WTC11 (cell line): ENCODE data around the gene CPLX3.

ENCODE experiments used
- ESRRA ChIP-seq: sonication (generic); formaldehyde crosslinking; IDR thresholded peaks from 2 replicates; pipeline ENCODE4 v1.8.1; 2022; ENCODE audit warnings: mild to moderate bottlenecking, missing genetic modification reagents, borderline replicate concordance
- ZNF512 ChIP-seq: sonication (generic); formaldehyde crosslinking; IDR thresholded peaks from 2 replicates; pipeline ENCODE4 v1.8.1; 2022; ENCODE audit warnings: missing genetic modification reagents, borderline replicate concordance

GRCh38 chr15:74833376-74834107 is 7.1 kb downstream of the CPLX3 start:
- TF ChIP-seq ESRRA = no peak
- no peak for TF ChIP-seq ZNF512 (CRISPR knock-in tag)
